HG03432 (cell line): ENCODE data around the gene PCGF1.

Source experiments
- ATAC-seq: cut with Tn5 transposase; IDR thresholded peaks from one replicate; pipeline ENCODE4 v1.9.1; 2021; ENCODE audit warnings: mild to moderate bottlenecking, moderate library complexity; ENCODE audit not compliant: unreplicated experiment

The PCGF1 gene

GRCh38 chr2:74515981-74516633 is 8.6 kb upstream of the PCGF1 start:
- peak; percentile 76 for ATAC-seq

- no peak for ATAC-seq
Observed at GRCh38 chr2:74515271-74515980, 7.9 kb upstream of the PCGF1 start.

GRCh38 chr2:74514368-74515270 is 7.1 kb upstream of the PCGF1 start, which contains the start of gene TLX2:
TSS of gene TLX2 (plus strand) at chr2:74514450. CDS start at chr2:74514807, 357 bp downstream.
- no peak for ATAC-seq

GRCh38 chr2:74513605-74514367 is 6.3 kb upstream of the PCGF1 start:
- ATAC-seq, result no peak

- no peak for ATAC-seq
Observed at GRCh38 chr2:74512744-74513604, 5.5 kb upstream of the PCGF1 start.

- ATAC-seq, result no peak
Observed at GRCh38 chr2:74511104-74511989, 3.9 kb upstream of the PCGF1 start.

GRCh38 chr2:74510272-74510671 is 2.8 kb upstream of the PCGF1 start:
- no peak for ATAC-seq

- ATAC-seq, result peak; percentile 7
Observed at GRCh38 chr2:74507926-74508520, 528 bp upstream of the PCGF1 start.

- no peak for ATAC-seq
Observed at GRCh38 chr2:74505448-74506246, 1.8 kb downstream of the PCGF1 start.

- ATAC-seq, result no peak
Observed at GRCh38 chr2:74504591-74504990, 2.9 kb downstream of the PCGF1 start.

- no peak for ATAC-seq
Observed at GRCh38 chr2:74503506-74504475, 3.7 kb downstream of the PCGF1 start.

- ATAC-seq, result peak; percentile 47
Observed at GRCh38 chr2:74502720-74503505, 4.6 kb downstream of the PCGF1 start.

- no peak for ATAC-seq
Observed at GRCh38 chr2:74502147-74502719, 5.3 kb downstream of the PCGF1 start.

GRCh38 chr2:74501335-74502071 is 6.0 kb downstream of the PCGF1 start:
- ATAC-seq, result no peak

- no peak for ATAC-seq
Observed at GRCh38 chr2:74500578-74500946, 6.9 kb downstream of the PCGF1 start.
